Measurements from ENCODE around the gene HFE.
"Not testable (repeated sequence)": the region's sequence is repeated elsewhere in the genome, so short reads cannot be mapped to it uniquely, and the experiment has no call there.

HFE gene

GRCh38 chr6:26058477-26059033 is 28.7 kb upstream of the HFE start:
- DNase-seq (ENCODE audit: low read depth); H3K4me3 ChIP-seq (ENCODE audit: low read depth, low read length): not testable (repeated sequence)

GRCh38 chr6:26059941-26060340 is 27.3 kb upstream of the HFE start:
- no peak overlapping the region for H3K4me3 ChIP-seq (ENCODE audit: low read depth, low read length)
- no peak for DNase-seq (ENCODE audit: low read depth)

GRCh38 chr6:26064619-26065257 is 22.5 kb upstream of the HFE start:
- no peak overlapping the region for H3K4me3 ChIP-seq (ENCODE audit: low read depth, low read length)
- no peak for DNase-seq (ENCODE audit: low read depth)

GRCh38 chr6:26065952-26066380 is 21.3 kb upstream of the HFE start:
- no peak overlapping the region for H3K4me3 ChIP-seq (ENCODE audit: low read depth, low read length)
- no peak for DNase-seq (ENCODE audit: low read depth)

- no peak overlapping the region for H3K4me3 ChIP-seq (ENCODE audit: low read depth, low read length)
- DNase-seq (ENCODE audit: low read depth), result no peak
Measured at GRCh38 chr6:26067367-26067766, 19.9 kb upstream of the HFE start.

GRCh38 chr6:26068036-26068435 is 19.2 kb upstream of the HFE start:
- DNase-seq (ENCODE audit: low read depth), result no peak
- no peak overlapping the region for H3K4me3 ChIP-seq (ENCODE audit: low read depth, low read length)

GRCh38 chr6:26071135-26071534 is 16.1 kb upstream of the HFE start:
- no peak overlapping the region for H3K4me3 ChIP-seq (ENCODE audit: low read depth, low read length)

GRCh38 chr6:26075063-26075717 is 12.0 kb upstream of the HFE start:
- DNase-seq (ENCODE audit: low read depth), result no peak
- H3K4me3 ChIP-seq (ENCODE audit: low read depth, low read length), result no peak overlapping the region

More at GRCh38 chr6:26071135-26071534, 16.1 kb upstream of the HFE start:
- DNase-seq (ENCODE audit: low read depth), result no peak

- H3K4me3 ChIP-seq (ENCODE audit: low read depth, low read length); DNase-seq (ENCODE audit: low read depth): not testable (repeated sequence)
Measured at GRCh38 chr6:26078066-26078465, 9.2 kb upstream of the HFE start.

GRCh38 chr6:26081096-26081495 is 6.1 kb upstream of the HFE start:
- not testable (repeated sequence) for H3K4me3 ChIP-seq (ENCODE audit: low read depth, low read length); DNase-seq (ENCODE audit: low read depth)

- DNase-seq (ENCODE audit: low read depth), result no peak
- no peak overlapping the region for H3K4me3 ChIP-seq (ENCODE audit: low read depth, low read length)
Measured at GRCh38 chr6:26086211-26086610, 1.0 kb upstream of the HFE start.

- DNase-seq (ENCODE audit: low read depth), result no peak
Measured at GRCh38 chr6:26088344-26088743, 1.1 kb downstream of the HFE start.

GRCh38 chr6:26089272-26089671 is 2.0 kb downstream of the HFE start:
- DNase-seq (ENCODE audit: low read depth), result no peak

More at GRCh38 chr6:26088344-26088743, 1.1 kb downstream of the HFE start:
- peak overlapping the region; percentile 66 for H3K4me3 ChIP-seq (ENCODE audit: low read depth, low read length)

GRCh38 chr6:26092443-26092842 is 5.2 kb downstream of the HFE start:
- no peak overlapping the region for H3K4me3 ChIP-seq (ENCODE audit: low read depth, low read length)
- DNase-seq (ENCODE audit: low read depth), result no peak

More at GRCh38 chr6:26089272-26089671, 2.0 kb downstream of the HFE start:
- no peak overlapping the region for H3K4me3 ChIP-seq (ENCODE audit: low read depth, low read length)

- DNase-seq (ENCODE audit: low read depth), result no peak
Measured at GRCh38 chr6:26094036-26094435, 6.8 kb downstream of the HFE start.

GRCh38 chr6:26097268-26097875 is 10.1 kb downstream of the HFE start:
- DNase-seq (ENCODE audit: low read depth), result no peak
- no peak overlapping the region for H3K4me3 ChIP-seq (ENCODE audit: low read depth, low read length)

More at GRCh38 chr6:26094036-26094435, 6.8 kb downstream of the HFE start:
- no peak overlapping the region for H3K4me3 ChIP-seq (ENCODE audit: low read depth, low read length)

GRCh38 chr6:26103141-26103769 is 16.0 kb downstream of the HFE start:
- peak overlapping the region; percentile 60 for H3K4me3 ChIP-seq (ENCODE audit: low read depth, low read length)
- no peak for DNase-seq (ENCODE audit: low read depth)

- DNase-seq (ENCODE audit: low read depth), result peak; percentile 88
- H3K4me3 ChIP-seq (ENCODE audit: low read depth, low read length), result peak overlapping the region; percentile 60
Measured at GRCh38 chr6:26103770-26104456, 16.7 kb downstream of the HFE start.

- H3K4me3 ChIP-seq (ENCODE audit: low read depth, low read length), result peak overlapping the region; percentile 60
- no peak for DNase-seq (ENCODE audit: low read depth)
Measured at GRCh38 chr6:26104457-26105108, 17.4 kb downstream of the HFE start.

Data from skeletal muscle cell (primary cell).